ENCODE data around the gene GEN1. TPM values are rescaled to one million over a fixed set of nuclear protein-coding genes. Genes with fewer than 3 reads are reported as not detected.

Gene GEN1
- total RNA-seq, 6 donors from 2014 or later = 4.9 to 8.2 (median 7.3) TPM

DNA sequence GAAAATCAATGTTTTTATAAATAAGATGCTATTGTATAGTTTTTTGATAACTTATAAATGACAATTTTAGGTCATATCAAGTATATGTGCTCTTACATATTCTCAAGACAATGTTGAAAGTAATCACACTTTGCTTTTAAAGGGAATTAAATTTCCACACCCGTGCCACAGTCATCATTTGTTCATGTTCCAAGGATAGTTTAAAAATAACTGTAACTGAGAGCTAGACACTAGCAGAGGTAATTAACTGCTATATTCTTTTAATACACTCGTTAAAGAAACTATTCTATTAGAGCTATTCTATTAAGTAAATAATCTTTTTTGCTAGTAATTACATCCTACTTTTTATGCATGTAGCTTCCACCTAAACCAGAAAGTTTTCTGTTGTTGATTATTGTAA lies 18.0 kb downstream of the GEN1 start:
- no peaks in the 10 kb centered on the region for H3K36me3 ChIP-seq
- no peak for DNase-seq
- H3K27ac ChIP-seq = no peak overlapping the region
- no peaks in the 10 kb centered on the region for H3K4me1 ChIP-seq
- no peaks in the 10 kb centered on the region for H3K27me3 ChIP-seq
- H3K4me3 ChIP-seq = no peak overlapping the region
- ATAC-seq (ENCODE audit: low FRiP score in 2 of 2) = no peak
- WGBS, 2 donors = 91 to 94% methylated on average over 2 of the region's 2 CpGs
- H3K9me3 ChIP-seq = no peaks in the 10 kb centered on the region
- no peak for TF ChIP-seq POLR2AphosphoS5 (IDR thresholded peaks at IDR 0.05)
- TF ChIP-seq, protein P1, sequence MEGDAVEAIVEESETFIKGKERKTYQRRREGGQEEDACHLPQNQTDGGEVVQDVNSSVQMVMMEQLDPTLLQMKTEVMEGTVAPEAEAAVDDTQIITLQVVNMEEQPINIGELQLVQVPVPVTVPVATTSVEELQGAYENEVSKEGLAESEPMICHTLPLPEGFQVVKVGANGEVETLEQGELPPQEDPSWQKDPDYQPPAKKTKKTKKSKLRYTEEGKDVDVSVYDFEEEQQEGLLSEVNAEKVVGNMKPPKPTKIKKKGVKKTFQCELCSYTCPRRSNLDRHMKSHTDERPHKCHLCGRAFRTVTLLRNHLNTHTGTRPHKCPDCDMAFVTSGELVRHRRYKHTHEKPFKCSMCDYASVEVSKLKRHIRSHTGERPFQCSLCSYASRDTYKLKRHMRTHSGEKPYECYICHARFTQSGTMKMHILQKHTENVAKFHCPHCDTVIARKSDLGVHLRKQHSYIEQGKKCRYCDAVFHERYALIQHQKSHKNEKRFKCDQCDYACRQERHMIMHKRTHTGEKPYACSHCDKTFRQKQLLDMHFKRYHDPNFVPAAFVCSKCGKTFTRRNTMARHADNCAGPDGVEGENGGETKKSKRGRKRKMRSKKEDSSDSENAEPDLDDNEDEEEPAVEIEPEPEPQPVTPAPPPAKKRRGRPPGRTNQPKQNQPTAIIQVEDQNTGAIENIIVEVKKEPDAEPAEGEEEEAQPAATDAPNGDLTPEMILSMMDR (IDR thresholded peaks at IDR 0.05) = no peak
- TF ChIP-seq POLR2A (IDR thresholded peaks at IDR 0.05) = no peak
- no peak for TF ChIP-seq EP300 (IDR thresholded peaks at IDR 0.05)

- no peaks in the 10 kb centered on the region for H3K4me1 ChIP-seq
- DNase-seq (no peak), ATAC-seq (ENCODE audit: low FRiP score in 2 of 2) (no peak)
- H3K36me3 ChIP-seq = no peaks in the 10 kb centered on the region
- 92 to 94% methylated on average over 2 of the region's 2 CpGs for WGBS, 2 donors
- no peaks in the 10 kb centered on the region for H3K9me3 ChIP-seq
- H3K27me3 ChIP-seq = no peaks in the 10 kb centered on the region
- TF ChIP-seq POLR2AphosphoS5 (IDR thresholded peaks at IDR 0.05) (no peak), POLR2A (IDR thresholded peaks at IDR 0.05) (no peak), EP300 (IDR thresholded peaks at IDR 0.05) (no peak)
- TF ChIP-seq, protein P1 (IDR thresholded peaks at IDR 0.05) = no peak
- no peak overlapping the region for H3K4me3 ChIP-seq
- H3K27ac ChIP-seq = no peak overlapping the region
Observed at GRCh38 chr2:17772532-17772931, 18.6 kb downstream of the GEN1 start.

- H3K4me1 ChIP-seq = no peaks in the 10 kb centered on the region
- H3K27me3 ChIP-seq = no peaks in the 10 kb centered on the region
- 84 to 95% methylated on average over 1 of the region's 1 CpG for WGBS, 2 donors
- no peaks in the 10 kb centered on the region for H3K9me3 ChIP-seq
- no peak for TF ChIP-seq EP300 (IDR thresholded peaks at IDR 0.05)
- TF ChIP-seq, protein P1 (IDR thresholded peaks at IDR 0.05) = no peak
- no peak for TF ChIP-seq POLR2AphosphoS5 (IDR thresholded peaks at IDR 0.05)
- no peak for TF ChIP-seq POLR2A (IDR thresholded peaks at IDR 0.05)
- H3K36me3 ChIP-seq = peaks cover 0 to 3% (median 1%) of the 10 kb centered on the region in 4 donors
- H3K4me3 ChIP-seq = no peak overlapping the region
- DNase-seq (no peak), ATAC-seq (ENCODE audit: low FRiP score in 2 of 2) (no peak)
- no peak overlapping the region for H3K27ac ChIP-seq
Observed at GRCh38 chr2:17780546-17780945, 26.6 kb downstream of the GEN1 start.

DNA sequence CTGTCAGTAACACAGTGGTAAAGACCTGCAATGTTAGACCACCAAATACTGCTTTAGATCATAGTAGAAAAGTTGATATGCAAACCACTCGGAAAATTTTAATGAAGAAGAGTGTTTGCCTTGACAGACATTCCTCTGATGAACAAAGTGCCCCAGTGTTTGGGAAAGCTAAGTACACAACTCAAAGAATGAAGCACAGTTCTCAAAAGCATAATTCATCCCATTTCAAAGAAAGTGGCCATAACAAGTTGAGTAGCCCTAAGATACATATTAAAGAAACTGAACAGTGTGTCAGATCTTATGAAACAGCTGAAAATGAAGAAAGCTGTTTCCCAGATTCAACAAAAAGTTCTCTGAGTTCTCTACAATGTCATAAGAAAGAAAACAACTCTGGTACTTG lies 27.5 kb downstream of the GEN1 start:
- no peak for TF ChIP-seq POLR2A (IDR thresholded peaks at IDR 0.05)
- H3K4me1 ChIP-seq = no peaks in the 10 kb centered on the region
- no peak overlapping the region for H3K4me3 ChIP-seq
- WGBS, 2 donors = 73 to 75% methylated on average over 1 of the region's 1 CpG
- no peak for DNase-seq
- H3K36me3 ChIP-seq = peaks cover 0 to 3% (median 1%) of the 10 kb centered on the region in 4 donors
- no peak overlapping the region for H3K27ac ChIP-seq
- ATAC-seq (ENCODE audit: low FRiP score in 2 of 2) = no peak
- no peaks in the 10 kb centered on the region for H3K9me3 ChIP-seq
- H3K27me3 ChIP-seq = no peaks in the 10 kb centered on the region

GRCh38 chr2:17786727-17787126 lies 32.8 kb downstream of the GEN1 start:
- no peak for ATAC-seq (ENCODE audit: low FRiP score in 2 of 2)
- no peaks in the 10 kb centered on the region for H3K27me3 ChIP-seq
- no peaks in the 10 kb centered on the region for H3K36me3 ChIP-seq
- no peak overlapping the region for H3K27ac ChIP-seq
- 85 to 88% methylated on average over 3 of the region's 3 CpGs for WGBS, 2 donors
- H3K4me3 ChIP-seq = no peak overlapping the region
- TF ChIP-seq, protein P1 (IDR thresholded peaks at IDR 0.05) = no peak
- TF ChIP-seq EP300 (IDR thresholded peaks at IDR 0.05) = no peak
- no peak for TF ChIP-seq POLR2A (IDR thresholded peaks at IDR 0.05)
- TF ChIP-seq POLR2AphosphoS5 (IDR thresholded peaks at IDR 0.05) = no peak
- peaks cover 1 to 11% (median 7%) of the 10 kb centered on the region in 4 donors for H3K4me1 ChIP-seq
- H3K9me3 ChIP-seq = no peaks in the 10 kb centered on the region
- DNase-seq = no peak

All from upper lobe of left lung (tissue), 6 donors.